Prostate gland (tissue), 2 donors: Measurements from ENCODE around the gene SV2B. TPM values are rescaled to one million over a fixed set of nuclear protein-coding genes. Genes with fewer than 3 reads are reported as not detected.

Source experiments
- DNase-seq: peaks from one replicate; pipeline ENCODE4 v3.0.0-alpha.2; 2019; ENCODE audit warnings: low spot score
- H3K27ac ChIP-seq, 2 donors: fragments of 200-600 bp; sonication (generic); 2 replicates each; pipeline ENCODE4 v1.5.1; 2017 to 2019
- H3K27me3 ChIP-seq: fragments of 200-600 bp; sonication (generic); replicated peaks from 2 replicates; pipeline ENCODE4 v1.5.1; 2019; ENCODE audit not compliant: insufficient read depth
- H3K36me3 ChIP-seq, 2 donors: fragments of 200-600 bp; sonication (generic); 1 replicate in 1 of 2; 2 replicates in 1 of 2; pipeline versions ENCODE4 v1.5.1 to v1.8.1; 2017 to 2019
- H3K4me1 ChIP-seq: fragments of 200-600 bp; sonication (generic); replicated peaks from 2 replicates; pipeline ENCODE4 v1.5.1; 2019
- H3K4me3 ChIP-seq, 2 donors: fragments of 200-600 bp; sonication (generic); 2 replicates each; pipeline ENCODE4 v1.5.1; 2017 to 2019
- H3K9me3 ChIP-seq: fragments of 200-600 bp; sonication (generic); 2 replicates; pipeline ENCODE4 v1.5.1; 2017
- POLR2A ChIP-seq: fragments of 450-650 bp; IDR thresholded peaks from one replicate; pipeline ENCODE4 v1.6.1; 2016; ENCODE audit warnings: antibody characterized with exemption, mild to moderate bottlenecking
- POLR2AphosphoS5 ChIP-seq: sonication (generic); formaldehyde crosslinking; IDR thresholded peaks from one replicate; pipeline ENCODE4 v1.6.1; 2017; ENCODE audit warnings: antibody characterized with exemption
- WGBS: methylation state at CpG from one replicate; pipeline ENCODE4 v1.1.5; 2018; 5-methylcytosine and 5-hydroxymethylcytosine counted together
- intact Hi-C: fragments of 100-400 bp; cut with DNase I; formaldehyde crosslinking; loops from one replicate; pipeline ENCODE4 v1.14.2; 2022
- total RNA-seq, 2 donors: library from RNA; depleted of rRNA; stranded (reverse); fragments of >200 nt; gene quantifications; one replicate each; pipeline ENCODE4 v1.1.0, GENCODE V29; 2016
- TF ChIP-seq, protein P1 (sequence below), 4 experiments: fragments of 200-600 bp in 2 of 4; fragments of 450-650 bp in 2 of 4; sonication (generic) in 2 of 4; IDR thresholded peaks; 1 replicate in 3 of 4; 2 replicates in 1 of 4; pipeline ENCODE4 v1.5.1; 2016 to 2019; ENCODE audit warnings: antibody characterized with exemption in 4 of 4, mild to moderate bottlenecking in 2 of 4, moderate library complexity in 2 of 4

The SV2B gene
- total RNA-seq, 2 donors from 2014 or later = 2.3 to 5.4 TPM

GRCh38 chr15:91234759-91235158, 134.7 kb downstream of the SV2B start:
- Histone ChIP-seq H3K4me3 (no peak overlapping the region), H3K4me1 (no peaks in the 10 kb centered on the region), H3K36me3 (no peaks in the 10 kb centered on the region), H3K9me3 (no peaks in the 10 kb centered on the region), H3K27me3 (no peaks in the 10 kb centered on the region), H3K27ac (no peak overlapping the region)
- TF ChIP-seq POLR2A = no peak
- no peak for TF ChIP-seq POLR2AphosphoS5
- TF ChIP-seq, protein P1, sequence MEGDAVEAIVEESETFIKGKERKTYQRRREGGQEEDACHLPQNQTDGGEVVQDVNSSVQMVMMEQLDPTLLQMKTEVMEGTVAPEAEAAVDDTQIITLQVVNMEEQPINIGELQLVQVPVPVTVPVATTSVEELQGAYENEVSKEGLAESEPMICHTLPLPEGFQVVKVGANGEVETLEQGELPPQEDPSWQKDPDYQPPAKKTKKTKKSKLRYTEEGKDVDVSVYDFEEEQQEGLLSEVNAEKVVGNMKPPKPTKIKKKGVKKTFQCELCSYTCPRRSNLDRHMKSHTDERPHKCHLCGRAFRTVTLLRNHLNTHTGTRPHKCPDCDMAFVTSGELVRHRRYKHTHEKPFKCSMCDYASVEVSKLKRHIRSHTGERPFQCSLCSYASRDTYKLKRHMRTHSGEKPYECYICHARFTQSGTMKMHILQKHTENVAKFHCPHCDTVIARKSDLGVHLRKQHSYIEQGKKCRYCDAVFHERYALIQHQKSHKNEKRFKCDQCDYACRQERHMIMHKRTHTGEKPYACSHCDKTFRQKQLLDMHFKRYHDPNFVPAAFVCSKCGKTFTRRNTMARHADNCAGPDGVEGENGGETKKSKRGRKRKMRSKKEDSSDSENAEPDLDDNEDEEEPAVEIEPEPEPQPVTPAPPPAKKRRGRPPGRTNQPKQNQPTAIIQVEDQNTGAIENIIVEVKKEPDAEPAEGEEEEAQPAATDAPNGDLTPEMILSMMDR (IDR thresholded peaks at IDR 0.05) = no peak
- intact Hi-C loops = no loop called here
- no peak for DNase-seq
- 81% methylated on average over 2 of the region's 2 CpGs for WGBS

DNA sequence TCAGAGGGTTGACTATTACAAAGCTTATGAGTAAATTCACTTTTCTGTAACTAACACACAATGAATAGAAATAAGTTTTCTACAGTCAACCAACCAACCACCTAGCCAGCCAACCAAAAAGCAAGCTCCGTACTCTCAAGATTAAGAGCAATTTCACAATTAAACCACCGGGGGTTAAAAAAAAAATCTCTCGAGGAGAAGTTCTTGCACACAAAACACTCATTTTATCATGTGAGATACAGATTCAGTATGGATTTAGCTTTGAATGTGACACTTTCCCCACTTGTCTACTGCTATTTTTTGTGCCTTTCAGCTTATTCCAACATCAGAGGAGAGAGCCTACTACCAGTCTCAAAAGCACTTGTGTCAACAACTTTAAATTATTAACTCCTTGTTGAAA, 135.3 kb downstream of the SV2B start:
- TF ChIP-seq, protein P1 (IDR thresholded peaks at IDR 0.05) = no peak
- TF ChIP-seq POLR2A = no peak
- no peak for DNase-seq
- no peaks in the 10 kb centered on the region for H3K9me3 ChIP-seq
- no peaks in the 10 kb centered on the region for H3K4me1 ChIP-seq
- no peaks in the 10 kb centered on the region for H3K36me3 ChIP-seq
- H3K27me3 ChIP-seq = no peaks in the 10 kb centered on the region
- intact Hi-C loops = no loop called here
- no peak overlapping the region for H3K27ac ChIP-seq
- no peak overlapping the region for H3K4me3 ChIP-seq
- WGBS = 56% methylated on average over 3 of the region's 3 CpGs

GRCh38 chr15:91237445-91237844, 137.4 kb downstream of the SV2B start:
- no peak for TF ChIP-seq POLR2AphosphoS5
- TF ChIP-seq, protein P1 (IDR thresholded peaks at IDR 0.05) = no peak
- TF ChIP-seq POLR2A = no peak
- WGBS = 71% methylated on average over 5 of the region's 5 CpGs
- H3K4me3 ChIP-seq = no peak overlapping the region
- no peaks in the 10 kb centered on the region for H3K27me3 ChIP-seq
- H3K36me3 ChIP-seq = no peaks in the 10 kb centered on the region
- no peaks in the 10 kb centered on the region for H3K9me3 ChIP-seq
- intact Hi-C loops = no loop called here
- no peak for DNase-seq
- H3K4me1 ChIP-seq = no peaks in the 10 kb centered on the region
- H3K27ac ChIP-seq = no peak overlapping the region

DNA sequence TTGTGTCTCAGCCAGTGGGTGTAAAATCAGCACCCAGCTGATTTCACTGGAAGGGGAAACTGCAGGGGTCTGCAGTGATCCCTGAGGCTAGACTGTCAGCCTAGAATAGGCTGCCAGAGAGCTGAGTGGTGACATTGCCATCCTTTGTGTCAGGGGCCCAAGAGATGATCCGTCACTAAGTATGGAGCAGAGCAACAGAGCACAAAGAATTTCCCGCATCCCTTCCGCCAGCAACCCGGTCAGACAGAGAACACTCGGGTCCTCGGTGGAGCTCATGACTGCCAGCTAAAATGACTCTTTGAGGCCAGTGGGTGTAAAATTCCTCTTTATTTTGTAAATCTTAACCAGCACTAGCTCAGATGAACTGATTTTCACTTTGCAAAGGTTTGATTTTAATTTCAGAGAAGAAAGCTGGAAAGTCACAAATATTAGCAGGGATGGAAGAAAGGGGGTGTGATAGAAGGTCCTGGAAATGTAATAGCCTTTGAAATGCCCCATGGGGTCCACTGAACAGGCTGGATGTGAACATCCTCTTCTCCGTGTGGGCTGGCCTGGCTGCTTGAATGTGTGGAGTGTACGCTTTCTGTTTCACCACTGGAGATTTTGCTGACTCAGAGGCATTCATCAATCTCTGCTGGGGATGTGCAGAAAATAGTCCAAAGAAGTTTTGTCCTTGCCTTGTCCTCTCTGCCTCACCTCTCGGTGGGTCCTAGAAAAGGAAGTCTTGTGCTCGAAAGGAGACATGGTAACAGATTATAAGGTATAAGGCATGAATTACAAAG, 138.8 kb downstream of the SV2B start:
- no peaks in the 10 kb centered on the region for H3K4me1 ChIP-seq
- H3K27ac ChIP-seq = no peak overlapping the region
- intact Hi-C loops = no loop called here
- 75% methylated on average over 10 of the region's 10 CpGs for WGBS
- no peak overlapping the region for H3K4me3 ChIP-seq
- TF ChIP-seq POLR2A (no peak), POLR2AphosphoS5 (no peak)
- TF ChIP-seq, protein P1 (IDR thresholded peaks at IDR 0.05) = no peak
- no peaks in the 10 kb centered on the region for H3K27me3 ChIP-seq
- DNase-seq = no peak
- H3K36me3 ChIP-seq = no peaks in the 10 kb centered on the region
- no peaks in the 10 kb centered on the region for H3K9me3 ChIP-seq

GRCh38 chr15:91243826-91244225, 143.8 kb downstream of the SV2B start:
- DNase-seq = no peak
- TF ChIP-seq POLR2AphosphoS5 = no peak
- TF ChIP-seq, protein P1 (IDR thresholded peaks at IDR 0.05) = no peak
- no peak for TF ChIP-seq POLR2A
- no peak overlapping the region for H3K4me3 ChIP-seq
- H3K9me3 ChIP-seq = no peaks in the 10 kb centered on the region
- H3K36me3 ChIP-seq = no peaks in the 10 kb centered on the region
- intact Hi-C loops = no loop called here
- 96% methylated on average over 2 of the region's 2 CpGs for WGBS
- no peaks in the 10 kb centered on the region for H3K4me1 ChIP-seq
- H3K27ac ChIP-seq = no peak overlapping the region
- H3K27me3 ChIP-seq = no peaks in the 10 kb centered on the region
